Stimulated activated CD4-positive, alpha-beta T cell treated with anti-CD3 and anti-CD28 coated beads, Interleukin-4, amount 100 ng/mL, for 4 hours (primary cell): Measurements from ENCODE around the gene CDH23.

Source experiments
- DNase-seq, 2 experiments: peaks; one replicate each; pipeline ENCODE4 v3.0.0-alpha.2; 2020

CDH23 gene

DNA sequence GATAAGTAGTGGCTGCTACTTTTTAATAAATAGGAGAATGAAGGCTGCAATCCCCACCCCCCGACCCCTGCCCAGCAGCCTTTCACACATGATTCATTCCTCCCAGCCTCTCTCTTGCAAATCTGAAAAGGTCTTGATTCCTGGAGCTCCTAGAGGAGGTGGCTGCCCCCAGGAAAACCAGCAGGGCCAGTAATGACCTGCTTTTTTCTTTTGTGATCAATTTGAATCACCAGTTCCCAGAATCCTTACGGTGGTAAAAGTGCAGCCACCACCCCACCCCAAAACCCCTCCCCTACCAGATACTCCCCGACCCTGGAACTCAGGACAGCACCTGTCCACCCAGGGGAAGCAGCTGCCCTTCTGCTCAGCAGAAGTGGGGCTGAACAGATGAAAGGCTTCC is 213.9 kb downstream of the CDH23 start:
- no peak for DNase-seq

DNA sequence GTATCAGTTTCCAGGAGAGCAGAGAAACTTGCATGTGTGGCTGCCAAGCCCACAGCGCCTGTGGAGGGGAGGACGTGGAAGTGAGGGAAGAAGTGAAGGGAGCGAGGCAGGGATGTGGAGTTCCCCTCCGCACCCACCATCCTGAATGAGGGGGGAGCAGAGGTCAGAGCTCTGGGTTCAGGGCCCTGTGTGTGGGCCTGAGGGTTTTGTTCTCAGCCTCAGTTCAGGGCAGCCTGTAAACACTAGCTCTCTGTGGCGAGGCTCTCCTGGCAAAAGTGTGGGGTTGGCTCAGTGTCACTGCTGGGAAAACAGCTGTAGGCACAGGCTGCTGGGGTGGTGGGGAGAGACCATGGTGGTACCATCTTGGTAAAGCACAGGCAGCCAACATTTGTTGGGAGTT is 214.4 kb downstream of the CDH23 start:
- DNase-seq, result no peak

DNA sequence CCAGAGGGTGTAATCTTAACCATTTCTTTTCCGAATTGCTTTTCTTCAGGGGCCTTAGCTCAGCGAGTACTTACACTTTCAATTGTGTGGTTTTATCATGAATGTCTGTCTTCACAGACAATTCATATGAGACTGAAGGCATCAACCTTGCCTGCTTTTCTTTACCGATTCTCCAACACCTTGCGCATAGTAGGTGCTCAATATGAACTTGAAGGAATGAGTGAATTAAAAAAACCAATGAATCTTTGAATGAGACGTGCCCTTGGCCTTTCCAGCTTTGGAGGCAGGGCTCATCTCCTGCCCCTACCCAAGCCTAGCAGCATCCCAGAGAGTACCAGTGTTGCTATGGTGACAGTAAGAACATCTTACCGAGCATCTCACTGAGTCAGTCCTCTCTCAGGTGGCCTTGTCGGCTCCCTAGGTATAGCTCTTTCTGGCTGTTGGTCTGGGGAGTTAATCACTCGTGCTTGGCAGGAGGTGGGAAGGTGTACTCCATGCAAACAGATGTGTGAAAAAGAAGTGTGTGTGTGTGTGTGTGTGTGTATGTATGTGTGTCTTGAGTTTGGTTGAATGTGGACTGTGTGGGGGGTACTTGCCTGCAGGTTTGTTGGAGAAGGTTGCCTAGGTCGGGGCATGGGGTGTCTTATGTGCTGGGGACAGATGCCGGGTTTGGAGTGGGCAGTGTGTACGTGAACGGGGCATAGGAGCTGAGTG is 215.1 kb downstream of the CDH23 start:
- no peak for DNase-seq

DNA sequence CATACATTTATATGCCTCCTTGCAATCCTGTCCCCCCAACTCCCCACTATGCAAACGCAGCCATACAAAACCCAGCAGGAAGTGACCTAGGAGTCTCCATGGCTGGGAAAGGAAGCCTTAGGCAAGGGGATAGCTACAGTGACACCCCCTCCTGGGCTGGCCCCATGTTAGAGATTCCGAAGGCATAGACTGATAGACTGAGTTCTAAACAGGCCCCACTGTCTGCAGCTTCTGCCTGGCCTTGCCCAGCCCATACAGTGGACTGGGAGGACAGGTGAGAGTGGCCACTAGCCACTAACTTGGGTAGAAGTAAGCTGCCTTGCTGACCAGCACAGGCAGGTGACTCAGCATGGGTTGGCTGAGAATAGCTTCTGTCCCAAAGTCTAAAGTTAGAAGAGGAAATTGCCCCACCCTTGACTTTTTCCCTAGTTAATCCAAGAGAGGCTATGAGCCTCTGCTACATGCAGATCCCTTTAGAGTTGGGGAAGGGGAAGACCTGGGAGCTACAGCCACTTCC is 216.6 kb downstream of the CDH23 start:
- no peak for DNase-seq

GRCh38 chr10:71613877-71614276 is 217.2 kb downstream of the CDH23 start:
- DNase-seq, result no peak

GRCh38 chr10:71614946-71615345 is 218.2 kb downstream of the CDH23 start:
- DNase-seq, result no peak

DNA sequence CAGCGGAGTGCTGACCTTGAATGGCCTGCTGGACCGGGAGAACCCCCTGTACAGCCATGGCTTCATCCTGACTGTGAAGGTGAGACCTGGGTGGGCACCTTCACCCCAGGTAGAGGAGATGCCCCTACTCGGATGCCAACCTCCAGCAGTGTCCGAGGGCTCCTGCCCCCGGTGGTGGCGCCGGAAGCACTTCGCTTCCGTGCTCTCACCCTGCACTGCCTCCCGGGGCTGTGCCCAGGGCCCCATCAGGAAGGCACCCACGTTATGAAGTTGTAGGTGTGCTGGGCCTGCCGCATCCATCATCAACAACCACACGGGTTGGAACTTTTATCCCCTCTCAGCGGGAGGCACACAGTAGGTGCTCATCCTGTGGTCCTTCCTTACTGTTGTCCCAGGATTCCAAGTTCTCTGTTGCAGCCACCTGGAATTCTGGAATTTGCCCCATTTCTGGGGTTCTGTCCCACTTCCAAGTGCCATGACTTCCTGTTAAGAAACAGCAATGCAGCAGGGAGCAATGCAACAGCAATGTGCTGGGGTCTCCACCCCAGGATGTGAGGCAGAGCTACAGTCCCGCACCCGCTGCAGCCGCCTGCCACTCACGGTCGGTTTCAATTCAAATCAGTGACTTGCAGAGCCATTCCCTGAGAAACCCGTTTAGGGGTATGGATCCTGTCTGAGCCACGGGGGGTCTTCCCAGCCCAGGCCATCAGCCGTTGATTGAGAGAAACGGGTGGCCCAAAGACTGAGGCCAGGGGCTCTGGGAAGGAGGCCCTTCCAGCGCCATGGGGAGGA is 219.0 kb downstream of the CDH23 start:
- no peak for DNase-seq

DNA sequence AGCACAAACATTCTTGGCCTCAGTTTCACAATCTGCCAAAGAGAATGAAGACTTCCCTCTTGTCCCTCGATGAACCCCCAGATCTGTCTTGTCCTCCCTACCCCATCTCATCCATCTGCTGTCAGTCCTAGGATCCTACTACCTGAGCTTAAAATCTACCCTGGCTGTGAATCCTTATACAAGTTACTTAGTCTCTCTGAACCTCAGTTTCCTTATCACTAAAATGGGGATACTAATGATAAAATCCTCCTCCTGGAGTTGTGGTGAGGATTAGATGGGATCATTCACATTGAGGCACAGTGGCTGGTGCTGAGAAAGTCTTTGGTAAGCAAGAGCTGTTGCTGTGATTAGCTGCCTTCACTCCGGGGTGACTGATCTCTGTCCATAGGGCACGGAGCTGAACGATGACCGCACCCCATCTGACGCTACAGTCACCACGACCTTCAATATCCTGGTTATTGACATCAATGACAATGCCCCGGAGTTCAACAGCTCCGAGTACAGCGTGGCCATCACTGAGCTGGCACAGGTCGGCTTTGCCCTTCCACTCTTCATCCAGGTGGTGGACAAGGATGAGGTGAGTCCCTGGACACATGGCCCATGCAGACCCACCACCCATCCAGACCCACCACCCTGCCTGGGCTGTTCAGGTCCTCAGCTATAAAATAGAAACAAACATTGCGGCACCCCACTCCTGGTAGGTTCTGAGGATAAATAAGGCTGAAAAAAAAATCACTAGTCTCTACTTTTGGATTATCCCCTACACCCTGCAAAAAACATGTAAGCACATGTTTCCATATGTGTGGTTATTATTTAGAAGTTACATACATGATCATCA is 220.3 kb downstream of the CDH23 start:
- DNase-seq, result no peak

- no peak for DNase-seq
These were observed 221.5 kb downstream of the CDH23 start for GRCh38 chr10:71618176-71618575.

DNA sequence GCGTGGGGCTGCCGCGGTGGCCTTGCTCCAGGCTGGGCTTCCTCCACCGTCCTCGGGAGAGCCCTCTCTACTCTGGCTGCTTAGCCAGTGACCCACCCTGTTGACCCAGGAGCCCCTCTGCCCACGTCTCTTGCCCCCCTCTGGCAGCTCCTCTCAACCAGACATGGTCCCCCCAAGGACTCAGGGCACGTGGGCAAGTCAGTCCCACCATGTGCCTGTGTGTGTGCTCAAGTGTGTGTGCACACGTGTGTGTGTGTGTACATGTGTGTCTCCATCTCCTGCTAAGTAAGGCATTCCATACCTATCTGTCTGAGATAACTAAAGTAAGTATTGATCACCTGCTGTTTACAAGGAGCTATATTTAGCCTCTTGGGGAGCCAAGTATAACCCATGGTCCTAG is 221.9 kb downstream of the CDH23 start:
- no peak for DNase-seq

DNA sequence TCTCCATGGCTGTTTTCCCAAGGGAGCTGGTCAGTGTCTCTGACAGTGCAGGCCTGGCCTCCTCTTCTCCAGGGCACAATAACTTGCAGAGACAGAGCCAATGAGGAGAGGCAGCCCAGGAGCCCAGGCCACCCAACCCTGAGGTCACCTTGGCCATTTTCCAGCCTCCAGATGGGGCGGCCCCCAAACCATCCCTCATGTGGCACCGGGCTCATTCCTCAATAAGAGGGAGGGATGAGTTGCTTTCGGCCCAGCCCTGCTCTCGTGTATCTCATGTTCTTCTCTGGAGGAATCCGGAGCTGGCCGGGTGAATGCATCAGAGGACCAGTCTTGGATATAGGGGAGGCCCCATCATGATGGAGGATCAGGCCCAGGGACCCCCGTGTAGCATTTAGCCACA is 223.9 kb downstream of the CDH23 start:
- no peak for DNase-seq

GRCh38 chr10:71621231-71622153 is 224.8 kb downstream of the CDH23 start:
- no peak for DNase-seq

GRCh38 chr10:71622154-71622526 is 225.4 kb downstream of the CDH23 start:
- no peak for DNase-seq

GRCh38 chr10:71622616-71623015 is 225.9 kb downstream of the CDH23 start:
- no peak for DNase-seq

- no peak for DNase-seq
These were observed 226.6 kb downstream of the CDH23 start for GRCh38 chr10:71623098-71623985.

- DNase-seq, result no peak
These were observed 227.2 kb downstream of the CDH23 start for GRCh38 chr10:71623986-71624291.

- DNase-seq, result no peak
These were observed 228.9 kb downstream of the CDH23 start for GRCh38 chr10:71625445-71626175.

DNA sequence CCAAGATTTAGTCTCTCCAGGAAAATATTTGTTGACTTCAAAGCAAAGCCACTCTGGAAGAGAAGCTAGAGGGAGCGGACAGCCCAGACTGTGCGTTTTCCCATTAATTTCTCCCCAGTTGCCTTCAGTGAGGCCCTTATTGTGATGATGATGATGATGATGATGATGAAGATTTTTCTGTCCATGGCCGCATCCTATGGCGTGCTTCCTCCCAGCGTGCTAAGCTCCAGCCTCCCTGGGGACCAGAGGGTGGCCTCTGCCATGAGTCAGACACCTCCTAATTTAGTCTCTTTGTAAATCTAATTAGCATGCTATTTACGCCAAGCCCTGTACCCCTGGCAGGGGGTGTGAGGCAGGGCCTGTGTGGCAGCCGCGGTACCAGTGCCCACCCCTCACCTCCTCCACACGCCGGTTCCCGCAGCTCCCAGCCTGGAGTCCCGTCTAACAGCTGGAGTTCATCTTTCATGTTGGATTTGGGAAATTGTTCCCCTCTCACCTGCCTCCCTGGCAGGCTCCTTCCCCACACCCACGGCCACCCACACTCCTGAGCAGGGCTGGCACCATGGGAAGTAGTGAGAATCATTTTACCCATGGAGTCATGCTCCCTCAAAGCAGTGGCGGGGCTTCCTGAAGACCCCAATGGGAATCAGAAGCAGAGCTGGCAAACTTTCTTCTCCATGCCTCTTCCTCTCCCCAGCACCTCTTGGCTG is 230.7 kb downstream of the CDH23 start:
- no peak for DNase-seq

- no peak for DNase-seq
These were observed 231.2 kb downstream of the CDH23 start for GRCh38 chr10:71627956-71628355.

DNA sequence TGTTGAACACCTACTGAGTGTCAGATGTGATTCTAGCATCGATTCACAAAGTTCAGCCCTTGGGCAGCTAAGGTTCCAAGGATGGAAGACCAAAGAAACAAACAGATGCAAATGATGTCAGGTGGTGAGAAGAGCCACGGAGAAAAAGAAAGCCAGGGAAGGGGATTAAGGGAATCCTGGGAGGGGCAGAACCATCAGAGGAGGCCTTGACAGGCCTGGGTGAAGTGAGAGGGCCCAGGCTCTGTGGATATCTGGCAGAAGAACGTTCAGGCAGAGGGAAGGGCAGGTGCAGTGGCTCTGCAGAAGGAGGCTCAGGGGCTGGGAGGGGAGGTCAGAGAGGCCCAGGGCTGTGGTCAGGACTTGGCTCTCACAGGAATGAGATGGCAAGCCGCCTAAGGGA is 232.4 kb downstream of the CDH23 start:
- DNase-seq, result no peak
